ENCODE results near the gene TNRC18.

The TNRC18 gene

GRCh38 chr7:5428478-5429252, 5.0 kb upstream of the TNRC18 start:
- no peak for DNase-seq (ENCODE audit: low read depth)

GRCh38 chr7:5426226-5426475, 2.5 kb upstream of the TNRC18 start:
- no peak for DNase-seq (ENCODE audit: low read depth)

GRCh38 chr7:5425507-5426225, 2.0 kb upstream of the TNRC18 start:
- DNase-seq (ENCODE audit: low read depth): no peak

GRCh38 chr7:5424749-5425506, 1.3 kb upstream of the TNRC18 start:
- no peak for DNase-seq (ENCODE audit: low read depth)

- no peak for DNase-seq (ENCODE audit: low read depth)
Measured at GRCh38 chr7:5423976-5424748, 528 bp upstream of the TNRC18 start.

GRCh38 chr7:5422396-5423305, 983 bp downstream of the TNRC18 start:
- DNase-seq (ENCODE audit: low read depth): no peak

GRCh38 chr7:5421714-5422395, 1.8 kb downstream of the TNRC18 start:
- DNase-seq (ENCODE audit: low read depth): no peak

- no peak for DNase-seq (ENCODE audit: low read depth)
Measured at GRCh38 chr7:5420881-5421713, 2.5 kb downstream of the TNRC18 start.

GRCh38 chr7:5420067-5420880, 3.4 kb downstream of the TNRC18 start:
- DNase-seq (ENCODE audit: low read depth): no peak

- no peak for DNase-seq (ENCODE audit: low read depth)
Measured at GRCh38 chr7:5419539-5420066, 4.0 kb downstream of the TNRC18 start.

GRCh38 chr7:5418285-5418582, 5.4 kb downstream of the TNRC18 start:
- DNase-seq (ENCODE audit: low read depth): no peak

- DNase-seq (ENCODE audit: low read depth): no peak
Measured at GRCh38 chr7:5417106-5418071, 6.2 kb downstream of the TNRC18 start.

GRCh38 chr7:5414916-5415315, 8.7 kb downstream of the TNRC18 start:
- DNase-seq (ENCODE audit: low read depth): no peak

GRCh38 chr7:5413449-5413786, 10.2 kb downstream of the TNRC18 start:
- DNase-seq (ENCODE audit: low read depth): no peak

- DNase-seq (ENCODE audit: low read depth): no peak
Measured at GRCh38 chr7:5408777-5409176, 14.9 kb downstream of the TNRC18 start.

GRCh38 chr7:5406957-5407945, 16.4 kb downstream of the TNRC18 start:
- DNase-seq (ENCODE audit: low read depth): no peak

- no peak for DNase-seq (ENCODE audit: low read depth)
Measured at GRCh38 chr7:5404421-5404826, 19.2 kb downstream of the TNRC18 start.

Measured in stimulated activated CD8-positive, alpha-beta memory T cell treated with anti-CD3 and anti-CD28 coated beads, Interleukin-15, amount 100 ng/mL, for 1 hour (primary cell).